Common myeloid progenitor, CD34-positive (primary cell): ENCODE results near the gene SYN1.

Experiments used
- CTCF ChIA-PET: fragments of 350-600 bp; sonication (Branson Sonifier 250); formaldehyde crosslinking; loops from one replicate; lab custom pipeline; 2021; ENCODE audit warnings: antibody characterized with exemption; lab: Charles Lee
- POLR2A ChIA-PET: fragments of 350-600 bp; sonication (Branson Sonifier 250); formaldehyde crosslinking; loops from one replicate; lab custom pipeline; 2021; ENCODE audit warnings: antibody characterized with exemption; lab: Charles Lee
- DNase-seq, 3 donors: peaks; one replicate each; pipeline versions ENCODE4 v3.0.0 to v3.0.0-alpha.2; 2013
- H3K27ac ChIP-seq, 2 experiments: 1 replicate in 1 of 2; 2 replicates in 1 of 2; pipeline ENCODE4 v1.7.0; 2013; ENCODE audit warnings: inconsistent platforms in 2 of 2, low read length in 2 of 2, mild to moderate bottlenecking in 2 of 2, low read depth in 1 of 2, moderate library complexity in 1 of 2; ENCODE audit not compliant: severe bottlenecking in 2 of 2, insufficient read depth in 1 of 2, poor library complexity in 1 of 2
- H3K27me3 ChIP-seq, 5 experiments: replicated peaks in 2 of 5; 1 replicate in 3 of 5; 2 replicates in 2 of 5; pipeline versions ENCODE4 v1.6.1 to v1.7.0; 2013; ENCODE audit warnings: low read length in 4 of 5, mild to moderate bottlenecking in 2 of 5, moderate library complexity in 2 of 5, inconsistent platforms in 1 of 5; ENCODE audit not compliant: insufficient read depth in 5 of 5, control insufficient read depth in 4 of 5
- H3K36me3 ChIP-seq, 4 experiments: 1 replicate in 2 of 4; 2 replicates in 2 of 4; pipeline versions ENCODE4 v1.6.1 to v1.7.0; 2013; ENCODE audit warnings: low read length in 3 of 4, control low read depth in 1 of 4, mild to moderate bottlenecking in 1 of 4; ENCODE audit not compliant: control insufficient read depth in 4 of 4, insufficient read depth in 4 of 4
- H3K4me1 ChIP-seq, 4 experiments: 1 replicate in 3 of 4; 2 replicates in 1 of 4; pipeline versions ENCODE4 v1.6.1 to v1.7.1; 2013; ENCODE audit warnings: low read length in 3 of 4, mild to moderate bottlenecking in 3 of 4, control low read depth in 1 of 4, inconsistent platforms in 1 of 4, moderate library complexity in 1 of 4; ENCODE audit not compliant: control insufficient read depth in 4 of 4, insufficient read depth in 4 of 4; ENCODE audit errors: control extremely low read depth in 1 of 4
- H3K4me3 ChIP-seq, 7 experiments: 1 replicate in 4 of 7; 2 replicates in 3 of 7; pipeline versions ENCODE4 v1.5.1 to v1.7.0; 2013; ENCODE audit warnings: mild to moderate bottlenecking in 7 of 7, low read length in 6 of 7, moderate library complexity in 6 of 7, inconsistent platforms in 2 of 7, low read depth in 2 of 7, control low read depth in 1 of 7; ENCODE audit not compliant: insufficient read depth in 4 of 7, control insufficient read depth in 1 of 7; ENCODE audit errors: extremely low read depth in 1 of 7
- H3K9me3 ChIP-seq, 5 experiments: 1 replicate in 4 of 5; 2 replicates in 1 of 5; pipeline versions ENCODE4 v1.6.1 to v1.7.1; 2013; ENCODE audit warnings: low read length in 4 of 5, mild to moderate bottlenecking in 2 of 5, inconsistent platforms in 1 of 5, low read depth in 1 of 5, moderate library complexity in 1 of 5; ENCODE audit not compliant: control insufficient read depth in 4 of 5, insufficient read depth in 2 of 5; ENCODE audit errors: control extremely low read depth in 1 of 5
- WGBS: methylation state at CpG from one replicate; pipeline ENCODE4 v1.1.5; 2013; ENCODE audit not compliant: insufficient coverage; 5-methylcytosine and 5-hydroxymethylcytosine counted together

SYN1 gene

DNA sequence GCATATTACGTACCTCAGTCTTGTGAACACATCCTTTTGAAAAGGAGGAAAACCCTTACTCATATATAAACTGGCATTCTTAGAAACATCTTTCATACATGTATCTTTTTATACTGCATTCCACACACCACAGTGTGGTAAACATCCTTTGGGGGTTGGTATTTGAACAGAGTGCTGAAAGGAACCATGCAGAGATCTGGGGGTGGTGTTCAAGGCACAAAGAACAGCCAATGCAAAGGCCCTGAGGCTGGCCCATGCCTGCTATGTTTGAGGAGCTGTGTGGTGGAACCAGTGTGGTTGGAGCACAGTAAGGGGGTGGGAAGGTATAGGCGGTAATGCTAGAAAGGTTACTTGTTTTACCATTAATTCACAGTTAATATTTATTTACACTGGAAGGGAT lies 28.7 kb upstream of the SYN1 start:
- peaks cover 12 to 22% (median 20%) of the 10 kb centered on the region in 4 experiments for H3K4me1 ChIP-seq
- no peak overlapping the region for H3K27ac ChIP-seq
- 100% methylated on average over 1 of the region's 2 CpGs for WGBS
- no peak overlapping the region for H3K4me3 ChIP-seq
- peaks cover 0 to 20% (median 6%) of the 10 kb centered on the region in 4 experiments for H3K36me3 ChIP-seq
- no peak for DNase-seq
- POLR2A ChIA-PET = no interaction called here
- peaks cover 0 to 4% (median 0%) of the 10 kb centered on the region in 5 experiments for H3K27me3 ChIP-seq
- CTCF ChIA-PET = interaction anchor here (1.2 to 1.3 kb wide), 2 partner anchors 10 to 86 kb away, joined by 3 to 4 read pairs; no protein-coding TSS in a partner anchor
- H3K9me3 ChIP-seq = no peaks in the 10 kb centered on the region

DNA sequence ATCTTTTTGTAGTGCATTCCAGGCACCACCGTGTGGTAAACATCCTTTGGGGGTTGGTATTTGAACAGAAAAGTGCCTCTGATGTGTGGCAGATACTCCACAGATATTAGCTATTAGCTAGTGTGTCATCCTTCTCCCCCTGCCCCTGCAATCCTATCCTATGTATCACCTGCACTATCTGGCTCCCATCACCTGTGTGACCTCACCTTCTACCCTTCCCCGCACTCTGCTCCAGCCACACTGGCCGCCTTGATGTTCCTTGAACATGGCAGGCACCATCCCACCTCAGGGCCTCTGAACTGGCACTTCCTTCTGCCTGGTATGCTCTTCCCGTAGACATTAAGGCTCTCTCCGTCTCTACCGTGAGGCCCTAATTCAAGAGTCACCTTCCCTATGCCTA lies 27.0 kb upstream of the SYN1 start:
- 86% methylated on average over 3 of the region's 6 CpGs for WGBS
- Histone ChIP-seq H3K9me3 (peaks cover 0 to 1% (median 0%) of the 10 kb centered on the region in 5 experiments), H3K4me1 (peaks cover 11 to 20% (median 19%) of the 10 kb centered on the region in 4 experiments), H3K27me3 (peaks cover 0 to 4% (median 0%) of the 10 kb centered on the region in 5 experiments), H3K4me3 (no peak overlapping the region), H3K36me3 (peaks cover 0 to 12% (median 1%) of the 10 kb centered on the region in 4 experiments), H3K27ac (no peak overlapping the region)
- CTCF ChIA-PET = no interaction called here
- POLR2A ChIA-PET = no interaction called here
- DNase-seq = no peak

DNA sequence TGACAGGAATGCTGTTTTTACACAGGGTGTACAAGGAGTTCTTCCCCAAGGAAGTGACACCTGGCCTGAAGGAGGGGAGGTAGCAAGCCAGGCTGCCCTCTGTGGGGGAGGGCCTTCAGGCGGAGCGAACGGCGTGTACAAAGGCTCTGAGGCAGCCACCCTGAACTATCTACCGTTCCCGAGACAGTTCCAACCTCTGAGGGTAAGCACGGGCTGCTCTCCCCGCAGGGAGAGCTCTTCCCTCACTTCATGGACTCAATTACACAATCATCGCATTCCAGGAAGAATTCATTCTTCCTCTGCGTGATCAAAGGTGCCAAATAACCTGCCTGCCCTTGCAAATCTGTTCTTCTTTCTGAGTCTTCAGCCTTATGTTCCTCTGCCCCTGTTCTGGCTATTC lies 25.9 kb upstream of the SYN1 start:
- ChIA-PET POLR2A (no interaction called here), CTCF (interaction anchor here (1.8 kb wide), 2 partner anchors 16 to 66 kb away, joined by 4 to 9 read pairs; partner anchors contain the start of gene CFP)
- 92% methylated on average over 10 of the region's 10 CpGs for WGBS
- no peak for DNase-seq
- Histone ChIP-seq H3K27me3 (no peaks in the 10 kb centered on the region), H3K27ac (no peak overlapping the region), H3K4me3 (no peak overlapping the region), H3K36me3 (peaks cover 0 to 23% (median 7%) of the 10 kb centered on the region in 4 experiments), H3K4me1 (peaks cover 7 to 14% (median 12%) of the 10 kb centered on the region in 4 experiments), H3K9me3 (peaks cover 0 to 4% (median 2%) of the 10 kb centered on the region in 5 experiments)

DNA sequence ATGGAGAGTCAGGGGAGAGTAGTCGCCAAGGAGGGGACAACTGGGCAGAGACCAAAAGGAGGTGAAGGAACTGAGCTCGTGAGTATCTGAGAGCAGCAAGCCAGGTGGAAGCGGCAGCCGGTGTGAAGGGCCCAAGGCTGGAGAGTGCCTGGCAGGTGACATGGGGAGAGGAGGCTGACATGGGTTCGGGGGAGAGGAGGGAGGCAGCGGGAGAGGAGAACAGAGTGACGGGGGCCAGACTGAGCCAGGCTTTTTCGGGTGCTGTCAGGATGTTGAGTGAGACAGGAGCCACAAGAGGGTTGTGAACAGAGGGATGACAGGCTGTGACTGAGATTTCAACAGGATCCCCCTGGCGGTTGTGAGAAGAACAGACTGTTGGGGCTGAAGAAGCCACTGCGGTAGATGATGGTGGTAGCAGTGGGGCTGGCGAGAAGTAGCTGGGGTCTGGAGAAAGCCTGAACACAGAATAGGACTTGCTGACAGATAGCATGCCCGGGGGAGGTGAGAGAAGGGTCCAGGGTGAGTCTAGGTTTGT lies 25.0 kb upstream of the SYN1 start:
- ChIA-PET CTCF (interaction anchor here (0.7 to 1.8 kb wide), 8 partner anchors 15 to 147 kb away, joined by 3 to 9 read pairs (median 4); partner anchors contain the start of gene CFP), POLR2A (no interaction called here)

DNA sequence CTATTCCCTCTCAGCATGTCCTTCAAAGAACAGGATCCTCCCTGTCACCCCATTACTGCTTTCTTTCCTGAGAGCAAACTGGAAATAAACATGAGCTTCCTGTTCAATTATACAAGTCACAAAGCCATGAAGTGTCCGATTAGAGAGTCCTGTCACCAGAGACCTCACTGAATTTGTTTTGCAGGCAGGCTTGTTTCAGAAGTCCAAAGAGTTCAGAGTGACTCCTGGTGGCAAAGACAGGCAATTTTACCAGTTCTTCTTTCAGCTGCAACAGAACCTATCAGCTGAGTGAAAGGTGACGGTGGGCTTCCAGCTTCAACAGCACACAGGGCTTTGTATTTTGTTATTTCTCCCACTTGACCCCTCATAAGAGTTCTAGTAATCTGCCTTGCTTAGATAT lies 24.3 kb upstream of the SYN1 start:
- Histone ChIP-seq H3K4me3 (no peak overlapping the region), H3K4me1 (peaks cover under 1 to 7% (median 5%) of the 10 kb centered on the region in 4 experiments), H3K27me3 (no peaks in the 10 kb centered on the region), H3K27ac (no peak overlapping the region), H3K9me3 (peaks cover 0 to 13% (median 2%) of the 10 kb centered on the region in 5 experiments), H3K36me3 (peaks cover 5 to 30% (median 16%) of the 10 kb centered on the region in 4 experiments)
- POLR2A ChIA-PET = no interaction called here
- DNase-seq = peak; percentile 52 to 72 (median 70)
- CTCF ChIA-PET = interaction anchor here (0.7 to 1.8 kb wide), 13 partner anchors 10 to 146 kb away, joined by 3 to 9 read pairs (median 4); partner anchors contain the start of gene CFP
- WGBS = 30% methylated on average over 2 of the region's 2 CpGs

More for the DNA sequence above, 25.0 kb upstream of the SYN1 start:
- Histone ChIP-seq H3K36me3 (peaks cover 5 to 30% (median 13%) of the 10 kb centered on the region in 4 experiments), H3K4me3 (no peak overlapping the region), H3K27ac (no peak overlapping the region), H3K27me3 (no peaks in the 10 kb centered on the region), H3K4me1 (peaks cover 7 to 14% (median 11%) of the 10 kb centered on the region in 4 experiments), H3K9me3 (peaks cover 0 to 11% (median 2%) of the 10 kb centered on the region in 5 experiments)
- WGBS = 70% methylated on average over 12 of the region's 12 CpGs
- DNase-seq = peak in 2 of 3 donors; percentile 34 to 38

DNA sequence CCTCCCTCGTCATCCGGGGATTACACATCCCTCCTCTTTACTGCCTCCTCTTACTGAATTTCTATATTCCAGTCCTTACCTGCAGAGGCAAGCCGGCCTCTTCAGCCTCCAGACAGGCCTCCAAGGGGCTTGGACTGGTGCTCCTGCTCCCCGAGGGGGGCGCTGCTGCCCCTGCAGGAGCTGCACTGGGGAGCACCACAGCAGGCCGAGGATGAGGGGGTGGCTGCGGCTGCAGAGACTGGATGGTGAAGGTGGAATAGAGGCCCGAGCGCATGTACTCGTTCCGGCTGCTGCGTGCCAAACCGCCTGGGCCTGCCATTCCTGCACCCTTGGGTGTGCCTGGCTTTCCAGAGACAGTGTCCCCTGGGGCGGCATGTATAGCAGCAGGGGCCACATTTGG lies 19.2 kb upstream of the SYN1 start:
- no peak for DNase-seq
- Histone ChIP-seq H3K27me3 (no peaks in the 10 kb centered on the region), H3K27ac (no peak overlapping the region), H3K36me3 (peaks cover 9 to 39% (median 23%) of the 10 kb centered on the region in 4 experiments), H3K4me1 (peaks cover 0 to 7% (median 0%) of the 10 kb centered on the region in 4 experiments), H3K9me3 (peaks cover 0 to 13% (median 2%) of the 10 kb centered on the region in 5 experiments), H3K4me3 (no peak overlapping the region)
- ChIA-PET CTCF (interaction anchor here (1.2 to 2.1 kb wide), 4 partner anchors 8 to 13 kb away, joined by 4 to 6 read pairs (median 5); partner anchors contain the start of gene CFP), POLR2A (no interaction called here)
- WGBS = 93% methylated on average over 13 of the region's 14 CpGs
